HUES64 (cell line): Measurements from ENCODE around the gene OR52H1.

Source experiments
- H3K27ac ChIP-seq: 2 replicates; pipeline ENCODE4 v1.7.0; 2013; ENCODE audit warnings: low read depth, low read length, inconsistent platforms
- H3K27me3 ChIP-seq: 2 replicates; pipeline ENCODE4 v1.6.1; 2013; ENCODE audit warnings: mild to moderate bottlenecking, low read length; ENCODE audit not compliant: insufficient read depth
- H3K36me3 ChIP-seq: 2 replicates; pipeline ENCODE4 v1.6.1; 2013; ENCODE audit warnings: mild to moderate bottlenecking, low read length; ENCODE audit not compliant: insufficient read depth
- H3K4me1 ChIP-seq: 2 replicates; pipeline ENCODE4 v1.6.1; 2013; ENCODE audit warnings: mild to moderate bottlenecking, low read length, moderate library complexity; ENCODE audit not compliant: insufficient read depth
- H3K4me3 ChIP-seq: 2 replicates; pipeline ENCODE4 v1.5.1; 2013; ENCODE audit warnings: mild to moderate bottlenecking, low read length, moderate library complexity
- H3K9ac ChIP-seq: 2 replicates; pipeline ENCODE4 v1.6.1; 2013; ENCODE audit warnings: mild to moderate bottlenecking, low read depth, low read length
- H3K9me3 ChIP-seq: 2 replicates; pipeline ENCODE4 v1.6.1; 2013; ENCODE audit warnings: low read depth, low read length; ENCODE audit not compliant: insufficient read depth
- WGBS: fragments of 150-250, 120-280 bp; methylation state at CpG from one replicate; pipeline ENCODE4 v1.1.7; 2013; ENCODE audit warnings: missing lambda C conversion rate; 5-methylcytosine and 5-hydroxymethylcytosine counted together

The OR52H1 gene

GRCh38 chr11:5531053-5531831, 17.1 kb downstream of the OR52H1 start:
- Histone ChIP-seq H3K9me3 (0 out of 2 replicates have a peak, but pooled peaks cover 4% of the 10 kb centered on the region), H3K4me1 (no peaks in the 10 kb centered on the region), H3K27me3 (no peaks in the 10 kb centered on the region; the same call in 1 of the 2 replicates), H3K36me3 (no peaks in the 10 kb centered on the region), H3K9ac (no peak overlapping the region), H3K27ac (no peak overlapping the region), H3K4me3 (no peak overlapping the region)
- 97% methylated on average over 2 of the region's 2 CpGs for WGBS

- Histone ChIP-seq H3K9ac (no peak overlapping the region), H3K27me3 (no peaks in the 10 kb centered on the region; the same call in 1 of the 2 replicates), H3K27ac (no peak overlapping the region), H3K36me3 (no peaks in the 10 kb centered on the region), H3K9me3 (0 out of 2 replicates have a peak, but pooled peaks cover 5% of the 10 kb centered on the region), H3K4me1 (peaks cover 7% of the 10 kb centered on the region; the same call in 1 of the 2 replicates), H3K4me3 (no peak overlapping the region)
- WGBS = no CpG with 5 or more reads among the region's 1 CpG
Measured at GRCh38 chr11:5528495-5528894, 19.8 kb downstream of the OR52H1 start.

- Histone ChIP-seq H3K4me3 (no peak overlapping the region), H3K4me1 (peaks cover 7% of the 10 kb centered on the region; the same call in 1 of the 2 replicates), H3K9ac (no peak overlapping the region), H3K27me3 (no peaks in the 10 kb centered on the region; the same call in 1 of the 2 replicates), H3K36me3 (no peaks in the 10 kb centered on the region), H3K9me3 (0 out of 2 replicates have a peak, but pooled peaks cover 5% of the 10 kb centered on the region), H3K27ac (no peak overlapping the region)
- WGBS = 93% methylated on average over 5 of the region's 5 CpGs
Measured at GRCh38 chr11:5527716-5528115, 20.6 kb downstream of the OR52H1 start.

GRCh38 chr11:5524756-5525155, 23.6 kb downstream of the OR52H1 start:
- Histone ChIP-seq H3K27ac (no peak overlapping the region), H3K36me3 (no peaks in the 10 kb centered on the region), H3K4me1 (peaks cover 7% of the 10 kb centered on the region; the same call in 1 of the 2 replicates), H3K4me3 (no peak overlapping the region), H3K9ac (no peak overlapping the region), H3K9me3 (0 out of 2 replicates have a peak, but pooled peaks cover 5% of the 10 kb centered on the region), H3K27me3 (no peaks in the 10 kb centered on the region; the same call in 1 of the 2 replicates)
- 58% methylated on average over 3 of the region's 3 CpGs for whole genome bisulfite sequencing

- Histone ChIP-seq H3K4me1 (peaks cover 7% of the 10 kb centered on the region; the same call in 1 of the 2 replicates), H3K9ac (no peak overlapping the region), H3K27ac (no peak overlapping the region), H3K27me3 (no peaks in the 10 kb centered on the region; the same call in 1 of the 2 replicates), H3K4me3 (no peak overlapping the region), H3K36me3 (no peaks in the 10 kb centered on the region), H3K9me3 (0 out of 2 replicates have a peak, but pooled peaks cover 5% of the 10 kb centered on the region)
- 95% methylated on average over 2 of the region's 2 CpGs for WGBS
Measured at GRCh38 chr11:5522308-5522707, 26.0 kb downstream of the OR52H1 start.

- WGBS = 95% methylated on average over 4 of the region's 4 CpGs
Measured at GRCh38 chr11:5521540-5521939, 26.8 kb downstream of the OR52H1 start.

GRCh38 chr11:5516599-5516998, 31.7 kb downstream of the OR52H1 start, which contains the start of gene UBQLNL:
Gene UBQLNL (minus strand): TSS chr11:5516699. CDS start chr11:5516441, 258 bp downstream.
- WGBS = 100% methylated on average over 1 of the region's 2 CpGs
- no peak within 1 kb of the TSS for H3K27ac ChIP-seq
- no peaks in the 10 kb centered on the region for H3K9me3 ChIP-seq
- H3K36me3 ChIP-seq = no peaks in the 10 kb centered on the region
- no peak within 1 kb of the TSS for H3K4me3 ChIP-seq
- no peaks in the 10 kb centered on the region for H3K27me3 ChIP-seq
- no peaks in the 10 kb centered on the region for H3K4me1 ChIP-seq
- H3K9ac ChIP-seq = no peak within 1 kb of the TSS

More at GRCh38 chr11:5521540-5521939, 26.8 kb downstream of the OR52H1 start:
- peaks cover 7% of the 10 kb centered on the region; the same call in 1 of the 2 replicates for H3K4me1 ChIP-seq
- H3K9ac ChIP-seq = no peak overlapping the region
- no peaks in the 10 kb centered on the region; the same call in 1 of the 2 replicates for H3K27me3 ChIP-seq
- no peak overlapping the region for H3K4me3 ChIP-seq
- H3K27ac ChIP-seq = no peak overlapping the region
- H3K36me3 ChIP-seq = no peaks in the 10 kb centered on the region
- H3K9me3 ChIP-seq = 0 out of 2 replicates have a peak, but pooled peaks cover 4% of the 10 kb centered on the region

- Histone ChIP-seq H3K36me3 (no peaks in the 10 kb centered on the region), H3K27ac (no peak overlapping the region), H3K27me3 (no peaks in the 10 kb centered on the region), H3K9ac (no peak overlapping the region), H3K4me1 (no peaks in the 10 kb centered on the region), H3K9me3 (no peaks in the 10 kb centered on the region), H3K4me3 (no peak overlapping the region)
Measured at GRCh38 chr11:5514841-5515240, 33.5 kb downstream of the OR52H1 start.

GRCh38 chr11:5509803-5510202, 38.5 kb downstream of the OR52H1 start, which contains the start of gene UBQLN3:
Gene UBQLN3 (minus strand): TSS chr11:5509957. CDS start chr11:5509558, 399 bp downstream.
- H3K9ac ChIP-seq = no peak within 1 kb of the TSS
- H3K27ac ChIP-seq = no peak within 1 kb of the TSS
- no peaks in the 10 kb centered on the region for H3K36me3 ChIP-seq
- H3K4me1 ChIP-seq = no peaks in the 10 kb centered on the region
- H3K4me3 ChIP-seq = no peak within 1 kb of the TSS
- no peaks in the 10 kb centered on the region for H3K27me3 ChIP-seq
- 91% methylated on average over 4 of the region's 4 CpGs for WGBS
- H3K9me3 ChIP-seq = no peaks in the 10 kb centered on the region

- Histone ChIP-seq H3K27me3 (no peaks in the 10 kb centered on the region), H3K4me3 (no peak overlapping the region), H3K9ac (no peak overlapping the region), H3K9me3 (no peaks in the 10 kb centered on the region), H3K36me3 (no peaks in the 10 kb centered on the region), H3K4me1 (no peaks in the 10 kb centered on the region), H3K27ac (no peak overlapping the region)
- WGBS = 94% methylated on average over 8 of the region's 8 CpGs
Measured at GRCh38 chr11:5508605-5509004, 39.7 kb downstream of the OR52H1 start.

GRCh38 chr11:5507933-5508305, 40.4 kb downstream of the OR52H1 start:
- Histone ChIP-seq H3K27me3 (no peaks in the 10 kb centered on the region), H3K9ac (no peak overlapping the region), H3K36me3 (no peaks in the 10 kb centered on the region), H3K9me3 (no peaks in the 10 kb centered on the region), H3K4me1 (no peaks in the 10 kb centered on the region), H3K27ac (no peak overlapping the region), H3K4me3 (no peak overlapping the region)
- 92% methylated on average over 6 of the region's 6 CpGs for WGBS
